HFF-Myc (cell line): ENCODE data around the gene SLBP.
"Not testable (repeated sequence)": the region's sequence is repeated elsewhere in the genome, so short reads cannot be mapped to it uniquely, and the experiment has no call there.

Source experiments
- DNase-seq: peaks from one replicate; pipeline ENCODE4 v3.0.0-alpha.2; 2011; ENCODE audit warnings: low read depth; ENCODE audit errors: extremely low read depth
- H3K4me3 ChIP-seq: replicated peaks from 2 replicates; pipeline ENCODE4 v1.5.1; 2011; ENCODE audit warnings: low read depth, mild to moderate bottlenecking, control low read depth, low read length
- TF ChIP-seq, protein P1 (sequence below): IDR thresholded peaks from 2 replicates; pipeline ENCODE4 v1.5.1; 2012; ENCODE audit warnings: mild to moderate bottlenecking, low read depth, low read length, control low read depth; ENCODE audit errors: missing control alignments

The SLBP gene

DNA sequence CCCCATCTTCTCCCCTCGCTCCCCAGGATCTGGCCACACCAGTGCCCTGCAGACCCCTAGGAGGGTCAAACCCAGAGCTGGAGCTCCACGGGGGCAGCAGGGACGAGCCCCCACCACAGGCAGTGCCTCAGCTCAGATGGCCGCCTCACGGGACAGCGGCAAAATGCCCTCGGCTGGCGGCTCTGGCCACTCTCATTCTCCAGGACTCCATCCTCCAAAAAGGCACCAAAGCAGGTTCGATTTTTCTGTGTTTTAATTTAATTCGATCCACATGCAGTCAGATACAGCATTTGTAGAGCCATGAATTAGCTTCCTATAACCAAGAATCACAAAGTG lies 36.3 kb downstream of the SLBP start:
- DNase-seq: no peak

DNA sequence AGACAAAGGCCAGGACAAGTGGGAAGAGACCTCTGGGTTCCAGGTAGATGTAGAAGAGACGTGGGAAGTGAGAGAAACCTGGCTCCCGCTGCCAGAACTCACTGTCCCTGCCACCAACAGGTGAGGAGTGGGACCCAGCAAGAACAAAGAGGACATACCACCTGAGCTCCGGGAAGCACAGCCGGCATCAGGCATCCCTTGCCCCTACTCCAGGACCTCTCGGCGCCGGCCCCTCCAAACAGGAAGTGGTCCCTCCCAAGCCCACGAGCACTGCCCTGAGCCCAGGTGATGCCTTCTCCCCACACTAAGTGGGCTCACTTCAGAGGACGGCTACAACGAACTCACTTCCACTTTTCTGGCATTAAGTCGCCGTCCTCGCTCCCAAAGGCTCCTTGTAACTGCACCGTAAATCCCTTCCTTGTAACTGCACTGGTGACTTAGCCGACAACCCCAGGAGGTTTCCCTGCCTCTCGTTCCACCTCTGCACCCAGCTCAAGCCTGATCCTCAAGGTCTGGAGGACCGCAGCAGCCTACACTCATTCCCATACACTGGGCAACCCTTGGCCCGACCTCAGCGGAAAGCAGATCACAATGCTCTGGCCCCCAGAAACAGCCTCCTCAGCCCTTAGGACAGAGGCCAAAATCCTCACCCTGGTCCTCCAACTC lies 36.9 kb downstream of the SLBP start:
- no peak overlapping the region for H3K4me3 ChIP-seq
- TF ChIP-seq, protein P1, sequence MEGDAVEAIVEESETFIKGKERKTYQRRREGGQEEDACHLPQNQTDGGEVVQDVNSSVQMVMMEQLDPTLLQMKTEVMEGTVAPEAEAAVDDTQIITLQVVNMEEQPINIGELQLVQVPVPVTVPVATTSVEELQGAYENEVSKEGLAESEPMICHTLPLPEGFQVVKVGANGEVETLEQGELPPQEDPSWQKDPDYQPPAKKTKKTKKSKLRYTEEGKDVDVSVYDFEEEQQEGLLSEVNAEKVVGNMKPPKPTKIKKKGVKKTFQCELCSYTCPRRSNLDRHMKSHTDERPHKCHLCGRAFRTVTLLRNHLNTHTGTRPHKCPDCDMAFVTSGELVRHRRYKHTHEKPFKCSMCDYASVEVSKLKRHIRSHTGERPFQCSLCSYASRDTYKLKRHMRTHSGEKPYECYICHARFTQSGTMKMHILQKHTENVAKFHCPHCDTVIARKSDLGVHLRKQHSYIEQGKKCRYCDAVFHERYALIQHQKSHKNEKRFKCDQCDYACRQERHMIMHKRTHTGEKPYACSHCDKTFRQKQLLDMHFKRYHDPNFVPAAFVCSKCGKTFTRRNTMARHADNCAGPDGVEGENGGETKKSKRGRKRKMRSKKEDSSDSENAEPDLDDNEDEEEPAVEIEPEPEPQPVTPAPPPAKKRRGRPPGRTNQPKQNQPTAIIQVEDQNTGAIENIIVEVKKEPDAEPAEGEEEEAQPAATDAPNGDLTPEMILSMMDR: no peak
- no peak for DNase-seq

More for the DNA sequence above, 36.3 kb downstream of the SLBP start:
- H3K4me3 ChIP-seq: no peak overlapping the region
- TF ChIP-seq, protein P1: no peak

DNA sequence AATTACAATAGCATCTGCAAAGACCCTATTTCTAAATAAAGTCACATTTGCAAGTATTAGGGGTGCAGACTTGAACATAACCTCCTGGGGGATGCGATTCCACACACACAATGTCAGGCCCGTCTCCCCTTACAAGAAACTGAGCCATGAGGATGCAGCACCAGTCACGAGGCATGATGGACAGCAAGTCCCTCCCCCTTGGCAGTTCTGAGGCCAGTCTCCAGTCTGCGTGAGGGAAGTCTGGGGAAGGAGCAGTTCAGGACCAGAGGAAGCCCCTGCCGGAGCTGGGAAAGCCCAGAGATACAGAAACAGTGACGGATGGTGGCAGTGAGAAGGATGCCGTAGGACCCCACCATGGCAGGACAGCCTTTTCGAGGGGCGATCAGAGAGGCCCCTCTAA lies 37.4 kb downstream of the SLBP start:
- H3K4me3 ChIP-seq: no peak overlapping the region
- DNase-seq: no peak
- TF ChIP-seq, protein P1: no peak

DNA sequence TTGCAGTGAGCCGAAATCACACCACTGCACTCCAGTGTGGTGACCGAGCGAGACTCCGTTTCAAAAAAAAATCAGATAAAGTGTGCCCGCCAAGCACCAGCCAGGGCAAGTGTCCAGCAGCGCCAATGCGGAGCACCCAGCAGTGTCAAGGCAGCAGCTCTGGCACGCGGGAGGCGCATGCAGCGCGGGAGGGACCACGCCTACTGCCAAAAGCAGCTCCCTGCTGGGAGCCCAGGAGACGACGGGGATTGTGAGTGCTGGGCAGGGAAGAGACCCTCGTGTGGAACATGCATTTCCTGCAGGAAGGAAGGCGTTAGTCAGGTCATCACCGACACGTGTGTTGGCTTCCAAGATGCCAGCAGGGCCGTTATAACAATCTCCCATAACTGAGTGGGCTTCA lies 38.4 kb downstream of the SLBP start:
- no peak for DNase-seq
- TF ChIP-seq, protein P1: no peak
- H3K4me3 ChIP-seq: no peak overlapping the region

DNA sequence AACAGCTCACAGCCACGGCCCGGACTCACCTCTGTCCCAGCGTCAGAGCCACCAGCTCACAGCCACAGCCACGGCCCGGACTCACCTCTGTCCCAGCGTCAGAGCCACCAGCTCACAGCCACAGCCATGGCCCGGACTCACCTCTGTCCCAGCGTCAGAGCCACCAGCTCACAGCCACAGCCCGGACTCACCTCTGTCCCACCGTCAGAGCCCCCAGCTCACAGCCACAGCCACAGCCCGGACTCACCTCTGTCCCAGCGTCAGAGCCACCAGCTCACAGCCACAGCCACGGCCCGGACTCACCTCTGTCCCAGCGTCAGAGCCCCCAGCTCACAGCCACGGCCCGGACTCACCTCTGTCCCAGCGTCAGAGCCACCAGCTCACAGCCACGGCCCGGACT lies 41.1 kb downstream of the SLBP start:
- DNase-seq, H3K4me3 ChIP-seq: not testable (repeated sequence)

DNA sequence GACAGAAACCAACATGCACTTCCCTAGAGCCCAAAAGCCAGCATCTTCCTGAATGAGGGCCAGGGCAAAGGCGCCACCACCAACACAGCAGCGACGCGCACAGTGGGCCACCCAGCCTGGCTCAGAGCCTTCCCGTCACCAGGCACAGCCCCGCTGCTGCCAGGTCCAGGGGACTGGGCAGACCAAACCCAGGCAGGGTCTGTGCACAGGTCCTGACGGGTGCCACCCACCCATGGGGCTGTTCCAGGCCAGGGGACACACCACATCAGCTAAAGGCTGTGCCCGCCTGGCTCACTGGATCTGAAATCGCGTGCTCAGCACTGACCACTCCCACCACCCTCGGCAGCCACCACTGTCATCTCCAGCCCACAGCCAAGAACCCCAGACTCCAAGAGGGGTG lies 41.8 kb downstream of the SLBP start:
- TF ChIP-seq, protein P1: no peak
- H3K4me3 ChIP-seq: no peak overlapping the region
- no peak for DNase-seq

DNA sequence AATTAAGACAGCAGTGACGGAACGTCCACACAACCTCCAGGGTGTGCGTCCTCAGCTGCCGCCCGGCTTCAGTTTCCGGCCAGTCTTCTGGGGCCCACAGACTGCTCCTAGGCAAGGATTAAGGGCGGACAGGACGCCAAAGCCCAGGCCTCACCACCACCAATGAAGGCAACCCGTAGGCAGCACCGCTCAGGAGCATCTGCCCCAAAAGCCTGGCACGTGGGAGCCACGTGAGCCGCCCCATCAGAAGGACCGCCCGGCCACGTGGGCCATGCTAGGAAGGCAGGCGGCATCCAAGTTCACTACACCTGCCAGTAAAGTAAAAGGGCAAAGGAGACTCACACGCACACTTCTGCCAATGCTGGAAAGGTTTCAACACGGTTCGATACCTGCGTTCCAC lies 42.3 kb downstream of the SLBP start:
- no peak for DNase-seq
- no peak overlapping the region for H3K4me3 ChIP-seq
- TF ChIP-seq, protein P1: no peak
